IMR-90 (cell line): ENCODE measurements around the gene RAPGEF3.

ENCODE experiments used
- BHLHE40 ChIP-seq: fragments of 150-350 bp; IDR thresholded peaks from 2 replicates; pipeline ENCODE4 v1.6.1; 2016; ENCODE audit warnings: mild to moderate bottlenecking, low read depth, low read length
- CHD1 ChIP-seq: IDR thresholded peaks from 2 replicates; pipeline ENCODE4 v1.6.1; 2012; ENCODE audit warnings: low read depth, low read length, improper control_type of control experiment
- CTCF ChIP-seq: conservative IDR thresholded peaks from 2 replicates; pipeline ENCODE4 v1.5.1; 2012; ENCODE audit warnings: mild to moderate bottlenecking, low read depth, low read length, improper control_type of control experiment
- FOS ChIP-seq: fragments of 150-350 bp; IDR thresholded peaks from 2 replicates; pipeline ENCODE4 v1.6.1; 2016; ENCODE audit warnings: low read depth, low read length
- MAFK ChIP-seq: IDR thresholded peaks from 2 replicates; pipeline ENCODE4 v1.6.1; 2012; ENCODE audit warnings: low read depth, low read length, improper control_type of control experiment
- MAZ ChIP-seq: IDR thresholded peaks from 2 replicates; pipeline ENCODE4 v1.6.1; 2012; ENCODE audit warnings: low read depth, mild to moderate bottlenecking, low read length, improper control_type of control experiment, moderate library complexity, borderline replicate concordance
- MXI1 ChIP-seq: IDR thresholded peaks from 2 replicates; pipeline ENCODE4 v1.6.1; 2012; ENCODE audit warnings: low read depth, mild to moderate bottlenecking, low read length, moderate library complexity, borderline replicate concordance
- NFE2L2 ChIP-seq: fragments of 150-350 bp; IDR thresholded peaks from 2 replicates; pipeline ENCODE4 v1.6.1; 2016; ENCODE audit warnings: low read depth, mild to moderate bottlenecking, low read length
- POLR2A ChIP-seq: IDR thresholded peaks from 2 replicates; pipeline ENCODE4 v1.6.1; 2012; ENCODE audit warnings: mild to moderate bottlenecking, low read depth, low read length
- RAD21 ChIP-seq: IDR thresholded peaks from 2 replicates; pipeline ENCODE4 v1.6.1; 2012; ENCODE audit warnings: low read length, improper control_type of control experiment
- SMC3 ChIP-seq: fragments of 150-350 bp; IDR thresholded peaks from 2 replicates; pipeline ENCODE4 v1.6.1; 2016; ENCODE audit warnings: low read depth, mild to moderate bottlenecking, antibody characterized with exemption, low read length, moderate library complexity

- no peak for TF ChIP-seq CTCF
- no peak for TF ChIP-seq MAFK
- no peak for TF ChIP-seq POLR2A
- TF ChIP-seq SMC3 = no peak
- no peak for TF ChIP-seq NFE2L2
- TF ChIP-seq MAZ = no peak
- TF ChIP-seq BHLHE40 = no peak
- no peak for TF ChIP-seq RAD21
- no peak for TF ChIP-seq FOS
- no peak for TF ChIP-seq CHD1
- TF ChIP-seq MXI1 = no peak
Observed at GRCh38 chr12:47778881-47779280, 20.2 kb upstream of the RAPGEF3 start.
